ENCODE data around the gene KRTAP6-1. TPM values are rescaled to one million over a fixed set of nuclear protein-coding genes. Genes with fewer than 3 reads are reported as not detected.

KRTAP6-1 gene
- total RNA-seq, 1 experiment from 2014 or later: not detected

DNA sequence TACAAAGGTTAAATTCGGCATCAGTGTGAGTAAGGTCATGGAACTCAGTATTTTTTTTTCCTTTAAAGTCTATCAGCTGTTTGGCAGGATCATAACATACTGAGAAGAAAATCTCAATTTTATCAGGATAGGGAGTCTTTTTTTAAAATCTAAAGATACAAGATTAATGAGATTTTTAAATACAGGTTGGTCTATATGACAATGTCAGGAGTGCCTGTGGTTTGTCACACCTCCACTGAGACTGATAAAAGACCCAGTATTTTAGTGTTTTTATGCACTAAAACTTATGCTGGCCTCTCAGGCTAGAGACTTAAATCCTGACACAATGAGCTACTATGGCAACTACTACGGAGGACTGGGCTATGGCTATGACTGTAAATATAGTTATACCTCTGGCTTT, 28.8 kb upstream of the KRTAP6-1 start, which contains the start of gene KRTAP20-3:
Gene KRTAP20-3 (plus strand): TSS at position 301 of the 400 bp plus-strand sequence.
- H3K4me3 ChIP-seq (ENCODE audit: low read depth, low read length, poor library complexity, severe bottlenecking): no peak within 1 kb of the TSS
- no peak within 1 kb of the TSS for H3K27ac ChIP-seq (ENCODE audit: low read depth, low read length, poor library complexity, severe bottlenecking)
- no peak for DNase-seq (ENCODE audit: low spot score)
- intact Hi-C loops (cut with micrococcal nuclease; ENCODE audit: unreplicated experiment): no loop called here
- ChIA-PET CTCF (no interaction called here), POLR2A (ENCODE audit: low non-redundant PET) (no interaction called here)
- TF ChIP-seq EZH2 (IDR thresholded peaks at IDR 0.05; ENCODE audit: borderline replicate concordance, low read depth, low read length, poor library complexity, severe bottlenecking) (no peak), CTCF (conservative IDR thresholded peaks at IDR 0.05; ENCODE audit: low read depth, low read length) (no peak)
- H3K27me3 ChIP-seq (replicated peaks; ENCODE audit: insufficient read depth, low read depth, low read length, poor library complexity): no peaks in the 10 kb centered on the region
- no TSS peak for BruUV-seq (replicated peaks)
- H3K4me1 ChIP-seq (ENCODE audit: insufficient read depth, low read length, poor library complexity, severe bottlenecking): no peaks in the 10 kb centered on the region
- H3K9me3 ChIP-seq (ENCODE audit: low read depth, low read length, poor library complexity, severe bottlenecking): peaks cover 12% of the 10 kb centered on the region
- no peaks in the 10 kb centered on the region for H3K36me3 ChIP-seq (ENCODE audit: insufficient read depth, low read length, poor library complexity, severe bottlenecking)

GRCh38 chr21:30638686-30639085, 25.0 kb upstream of the KRTAP6-1 start:
- Histone ChIP-seq H3K27ac (ENCODE audit: low read depth, low read length, poor library complexity, severe bottlenecking) (no peak overlapping the region), H3K9me3 (ENCODE audit: low read depth, low read length, poor library complexity, severe bottlenecking) (peaks cover 22% of the 10 kb centered on the region), H3K36me3 (ENCODE audit: insufficient read depth, low read length, poor library complexity, severe bottlenecking) (no peaks in the 10 kb centered on the region), H3K4me1 (ENCODE audit: insufficient read depth, low read length, poor library complexity, severe bottlenecking) (no peaks in the 10 kb centered on the region), H3K4me3 (ENCODE audit: low read depth, low read length, poor library complexity, severe bottlenecking) (no peak overlapping the region), H3K27me3 (replicated peaks; ENCODE audit: insufficient read depth, low read depth, low read length, poor library complexity) (no peaks in the 10 kb centered on the region)
- no peak for TF ChIP-seq EZH2 (IDR thresholded peaks at IDR 0.05; ENCODE audit: borderline replicate concordance, low read depth, low read length, poor library complexity, severe bottlenecking)
- TF ChIP-seq CTCF (conservative IDR thresholded peaks at IDR 0.05; ENCODE audit: low read depth, low read length): no peak
- POLR2A ChIA-PET (ENCODE audit: low non-redundant PET): no interaction called here
- DNase-seq (ENCODE audit: low spot score): no peak
- intact Hi-C loops (cut with micrococcal nuclease; ENCODE audit: unreplicated experiment): no loop called here
- CTCF ChIA-PET: no interaction called here
- BruUV-seq (replicated peaks): no TSS peak

DNA sequence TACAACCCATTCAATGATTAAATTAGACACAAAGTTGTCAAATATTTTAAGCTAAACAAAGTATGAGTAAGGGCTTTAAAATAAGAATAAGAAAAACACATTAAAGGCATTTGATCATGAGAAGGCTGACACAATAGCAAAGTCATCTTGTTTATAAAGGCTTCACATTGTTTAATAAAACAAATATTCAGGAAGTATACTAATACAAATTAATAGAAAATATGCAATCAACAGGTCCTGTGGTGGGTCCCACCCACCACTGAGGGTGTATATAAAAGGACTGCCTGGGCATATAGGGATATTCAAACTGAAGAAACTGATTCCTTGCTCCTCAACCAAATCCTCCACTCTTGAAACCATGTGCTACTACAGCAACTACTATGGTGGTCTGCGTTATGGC, 21.2 kb upstream of the KRTAP6-1 start, which contains the start of gene KRTAP20-2:
Gene KRTAP20-2 (plus strand): TSS at position 301 of the 400 bp plus-strand sequence. CDS start 58 bp downstream, at position 359.
- POLR2A ChIA-PET (ENCODE audit: low non-redundant PET): no interaction called here
- Histone ChIP-seq H3K4me3 (ENCODE audit: low read depth, low read length, poor library complexity, severe bottlenecking) (no peak within 1 kb of the TSS), H3K27me3 (replicated peaks; ENCODE audit: insufficient read depth, low read depth, low read length, poor library complexity) (no peaks in the 10 kb centered on the region), H3K9me3 (ENCODE audit: low read depth, low read length, poor library complexity, severe bottlenecking) (peaks cover 19% of the 10 kb centered on the region), H3K27ac (ENCODE audit: low read depth, low read length, poor library complexity, severe bottlenecking) (no peak within 1 kb of the TSS), H3K4me1 (ENCODE audit: insufficient read depth, low read length, poor library complexity, severe bottlenecking) (no peaks in the 10 kb centered on the region), H3K36me3 (ENCODE audit: insufficient read depth, low read length, poor library complexity, severe bottlenecking) (no peaks in the 10 kb centered on the region)
- TF ChIP-seq CTCF (conservative IDR thresholded peaks at IDR 0.05; ENCODE audit: low read depth, low read length) (no peak), EZH2 (IDR thresholded peaks at IDR 0.05; ENCODE audit: borderline replicate concordance, low read depth, low read length, poor library complexity, severe bottlenecking) (no peak)
- no TSS peak for BruUV-seq (replicated peaks)
- intact Hi-C loops (cut with micrococcal nuclease; ENCODE audit: unreplicated experiment): no loop called here
- CTCF ChIA-PET: no interaction called here
- no peak for DNase-seq (ENCODE audit: low spot score)
